Mucosa of gallbladder (tissue), 1 donor: Measurements from ENCODE around the gene PEAK3. TPM values are rescaled to one million over a fixed set of nuclear protein-coding genes. Genes with fewer than 3 reads are reported as not detected.

ENCODE experiments used
- DNase-seq: peaks from one replicate; pipeline ENCODE4 v3.0.0-alpha.2; 2020; ENCODE audit warnings: low spot score
- total RNA-seq: library from RNA; stranded (reverse); gene quantifications from one replicate; pipeline ENCODE4 v1.2.1, GENCODE V29; 2021
- donor health status: DM: no; HTN: no; CAD: no.

Gene PEAK3, protein sequence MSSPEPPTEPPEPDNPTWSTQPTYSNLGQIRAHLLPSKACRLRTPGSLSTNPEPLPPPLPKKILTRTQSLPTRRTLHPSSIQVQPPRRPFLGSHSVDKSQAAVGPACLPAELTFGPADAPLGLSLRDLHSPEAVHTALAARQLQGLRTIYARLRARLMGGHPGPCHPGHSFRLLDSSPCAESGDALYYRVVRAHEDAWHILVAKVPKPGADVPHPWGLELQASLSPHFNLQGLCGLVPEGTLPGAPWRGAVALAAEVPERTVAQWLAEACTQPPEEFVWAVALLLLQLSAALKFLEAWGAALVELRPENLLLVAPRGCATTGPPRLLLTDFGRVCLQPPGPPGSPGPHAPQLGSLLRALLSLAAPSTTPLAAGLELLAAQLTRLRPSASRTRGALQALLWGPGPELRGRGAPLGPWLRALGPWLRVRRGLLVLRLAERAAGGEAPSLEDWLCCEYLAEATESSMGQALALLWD
- total RNA-seq, result 1.0 TPM

DNA sequence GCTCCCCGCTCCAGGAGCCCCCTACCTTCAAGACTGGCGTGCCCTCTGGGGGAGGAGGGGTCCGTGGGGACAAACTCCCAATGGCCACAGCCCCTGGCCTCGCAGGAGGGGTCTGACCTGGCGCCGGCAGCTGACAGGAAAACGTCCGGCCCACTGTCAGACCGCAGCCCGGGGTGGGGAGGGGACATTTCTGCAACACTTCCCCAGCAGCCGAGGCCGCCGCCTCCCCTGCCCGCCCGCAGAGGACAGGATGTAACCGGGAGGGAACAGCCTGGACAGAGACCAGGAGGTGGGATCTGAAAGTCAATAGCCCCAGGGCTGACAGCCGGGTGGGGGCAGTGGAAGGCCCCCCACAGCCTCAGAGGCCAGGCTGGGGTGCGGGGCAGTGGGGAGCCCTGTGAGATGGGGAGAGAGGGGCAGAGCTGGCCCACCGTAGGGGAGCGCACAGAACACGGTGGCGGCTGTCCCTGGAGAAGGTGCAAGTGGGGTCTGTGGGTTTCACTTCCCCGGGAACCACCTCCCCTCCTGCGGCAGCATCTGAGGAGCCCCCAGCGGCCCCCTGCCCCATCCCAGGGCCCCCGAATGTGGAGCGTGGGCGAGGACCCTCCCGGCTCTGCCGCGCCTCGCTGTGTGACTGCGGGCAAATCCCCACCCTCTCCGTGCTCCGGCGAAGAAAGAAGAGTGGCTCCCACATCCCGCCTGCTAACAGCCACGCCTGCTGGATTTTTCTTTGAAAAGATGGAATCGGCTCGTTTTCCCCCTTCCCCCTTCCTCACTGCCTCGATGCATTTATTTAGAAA lies at the start of gene PEAK3:
Gene PEAK3 (minus strand): TSS at position 114 of the 800 bp plus-strand sequence. CDS start 1,244 bp downstream, outside the sequence.
- peak; percentile 66 for DNase-seq

DNA sequence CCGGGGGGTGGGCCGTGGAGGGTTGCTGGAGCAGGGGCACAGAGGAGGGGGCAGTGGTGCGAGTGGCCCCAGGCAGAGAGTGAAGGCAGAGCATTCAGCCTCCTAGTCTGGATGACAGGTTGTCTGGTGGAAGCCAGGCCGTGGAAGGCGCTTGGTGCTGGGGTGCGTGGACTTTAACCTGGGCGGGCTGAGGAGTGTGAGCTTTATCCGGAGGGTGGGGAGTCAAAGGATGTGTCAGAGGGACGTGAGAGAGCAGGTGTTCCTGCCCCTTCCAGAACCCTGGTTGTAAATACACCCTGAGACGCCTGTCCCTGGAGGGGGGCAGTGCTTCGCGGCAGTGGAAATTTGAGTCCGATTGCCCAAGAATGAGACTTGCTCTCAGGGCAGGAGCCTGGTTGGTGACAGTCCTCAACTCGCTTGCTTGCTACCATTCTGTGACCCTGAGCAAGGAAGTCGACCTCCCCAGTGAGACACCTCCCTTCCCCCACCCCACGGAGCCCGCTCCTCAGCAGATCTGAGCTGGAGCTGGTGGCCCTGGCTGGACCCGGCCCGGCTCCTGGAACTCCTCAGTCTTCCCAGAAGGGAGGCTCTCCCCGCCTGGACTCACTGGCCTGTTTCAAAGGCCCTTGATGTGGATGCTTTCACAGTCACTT lies 48.8 kb upstream of the PEAK3 start:
- peak; percentile 83 for DNase-seq

DNA sequence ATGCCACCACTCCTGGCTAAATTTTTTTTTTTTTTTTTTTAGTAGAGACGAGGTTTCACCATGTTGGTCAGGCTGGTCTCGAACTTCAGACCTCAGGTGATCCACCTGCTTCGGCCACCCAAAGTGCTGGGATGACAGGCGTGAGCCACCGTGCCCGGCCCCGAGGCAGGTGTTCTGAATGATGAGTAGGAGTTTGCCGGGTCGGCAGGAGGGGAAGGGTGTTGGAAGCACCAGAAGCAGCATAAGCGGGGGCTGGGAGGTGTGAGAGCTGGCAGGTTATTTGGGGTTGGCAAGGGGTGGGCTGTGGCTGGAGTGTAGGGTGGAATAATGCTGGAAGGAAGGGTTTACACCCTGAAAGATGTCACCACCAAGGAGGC lies 48.3 kb upstream of the PEAK3 start:
- no peak for DNase-seq

DNA sequence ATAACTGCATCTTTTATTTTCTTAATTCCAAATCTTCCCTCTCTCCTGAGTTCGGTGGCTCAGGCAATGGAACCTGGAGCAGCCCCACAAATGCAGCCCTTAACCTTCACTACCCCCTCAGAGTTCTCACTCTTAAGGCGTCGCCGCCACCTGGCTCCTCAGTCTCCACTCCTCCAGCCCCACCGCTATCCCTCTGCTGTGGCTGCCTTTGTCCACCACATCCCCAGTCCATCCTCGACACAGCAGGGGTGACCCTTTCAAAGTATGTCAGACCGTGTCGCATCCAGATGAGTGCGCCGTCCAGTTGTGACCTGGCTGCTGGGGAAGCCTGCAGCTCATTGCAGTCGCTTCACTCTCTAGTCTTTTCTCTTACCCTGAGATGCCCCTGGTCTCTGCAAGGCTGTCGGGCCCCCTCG lies 47.5 kb upstream of the PEAK3 start:
- no peak for DNase-seq

DNA sequence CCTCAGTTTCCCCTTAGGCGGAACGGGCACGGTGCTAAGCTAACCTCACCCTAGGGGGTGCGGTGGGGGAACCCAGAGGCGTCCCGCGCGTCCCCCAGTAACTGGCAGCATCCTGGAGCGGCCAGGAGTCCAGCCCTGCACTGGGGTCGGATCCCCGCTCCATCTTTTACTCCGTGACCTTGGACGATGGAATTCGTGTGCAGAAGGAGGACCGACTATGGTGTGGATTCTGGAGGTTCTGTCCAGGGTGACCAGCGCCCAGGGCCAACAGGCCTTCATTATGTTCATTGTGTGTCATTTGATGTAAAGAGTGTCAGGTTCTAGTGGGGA lies 47.1 kb upstream of the PEAK3 start:
- no peak for DNase-seq

DNA sequence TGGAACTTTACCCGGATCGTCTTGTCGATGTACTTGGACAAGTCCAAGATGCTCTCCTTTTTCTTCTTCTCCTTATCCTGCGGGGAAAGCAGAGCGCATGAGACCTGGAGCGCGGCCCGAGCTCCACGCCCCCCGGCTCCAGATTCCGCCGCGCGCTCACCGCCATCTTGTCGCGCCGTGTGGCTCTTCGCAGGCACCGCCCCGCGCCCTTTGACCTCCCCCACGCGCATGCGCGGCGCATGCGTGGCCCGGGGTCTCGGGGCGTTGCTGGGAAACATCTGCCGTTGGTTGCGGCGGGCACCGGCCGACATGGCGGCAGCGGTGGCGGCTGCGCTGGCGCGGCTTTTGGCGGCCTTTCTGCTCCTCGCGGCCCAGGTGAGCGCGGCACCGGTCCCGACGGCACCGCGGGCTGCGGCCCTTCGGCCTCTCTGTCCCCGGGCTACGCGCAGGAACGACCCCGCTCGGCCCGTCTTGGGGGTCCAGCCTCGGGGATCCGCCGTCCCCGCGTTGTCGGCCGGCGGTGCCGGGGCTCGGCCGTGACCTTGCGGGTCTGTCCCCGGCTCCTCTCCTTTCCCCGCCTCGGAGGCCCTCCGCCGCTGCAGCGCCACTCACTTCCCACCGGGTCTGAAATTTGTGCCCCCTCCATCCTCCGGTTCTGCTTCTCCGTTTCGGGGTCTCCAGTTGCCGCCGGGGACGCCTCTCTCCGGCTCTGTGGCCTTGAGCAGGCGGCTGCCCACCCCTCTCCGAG lies 46.6 kb upstream of the PEAK3 start, which contains the start of the genes LSM7 and SPPL2B:
Gene LSM7 (minus strand): TSS at position 186 of the 748 bp plus-strand sequence. CDS start 20 bp downstream, at position 166.
Gene SPPL2B (plus strand): TSS at position 284 of the 748 bp plus-strand sequence. CDS start 26 bp downstream, at position 310.
- peak; percentile 94 for DNase-seq

DNA sequence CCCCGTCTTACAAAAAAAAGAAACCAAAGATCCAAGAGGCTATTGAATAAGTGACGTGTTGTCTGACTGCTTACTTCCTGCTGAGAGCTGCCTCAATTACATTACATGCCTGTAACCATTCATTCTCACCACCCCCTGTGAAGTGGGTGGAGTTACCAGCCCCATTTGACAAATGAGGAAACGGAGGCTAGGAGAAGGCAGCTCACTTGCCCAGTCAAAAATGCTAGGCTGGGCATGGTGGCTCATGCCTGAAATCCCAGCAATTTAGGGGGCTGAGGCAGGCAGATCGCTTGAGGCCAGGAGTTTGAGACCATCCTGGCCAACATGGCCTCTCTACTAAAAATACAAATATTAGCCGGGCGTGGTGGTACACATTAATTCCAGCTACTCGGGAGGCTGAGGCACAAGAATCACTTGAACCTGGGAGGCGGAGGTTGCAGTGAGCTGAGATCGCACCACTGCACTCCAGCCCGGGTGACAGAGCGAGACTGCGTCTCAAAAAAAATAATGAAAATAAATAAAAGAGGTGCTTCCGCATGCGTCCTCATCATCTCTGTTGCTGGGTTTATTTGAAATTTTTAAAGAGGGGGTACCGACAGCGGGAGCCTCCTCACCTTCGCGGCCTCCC lies 45.9 kb upstream of the PEAK3 start:
- DNase-seq, result peak; percentile 35

DNA sequence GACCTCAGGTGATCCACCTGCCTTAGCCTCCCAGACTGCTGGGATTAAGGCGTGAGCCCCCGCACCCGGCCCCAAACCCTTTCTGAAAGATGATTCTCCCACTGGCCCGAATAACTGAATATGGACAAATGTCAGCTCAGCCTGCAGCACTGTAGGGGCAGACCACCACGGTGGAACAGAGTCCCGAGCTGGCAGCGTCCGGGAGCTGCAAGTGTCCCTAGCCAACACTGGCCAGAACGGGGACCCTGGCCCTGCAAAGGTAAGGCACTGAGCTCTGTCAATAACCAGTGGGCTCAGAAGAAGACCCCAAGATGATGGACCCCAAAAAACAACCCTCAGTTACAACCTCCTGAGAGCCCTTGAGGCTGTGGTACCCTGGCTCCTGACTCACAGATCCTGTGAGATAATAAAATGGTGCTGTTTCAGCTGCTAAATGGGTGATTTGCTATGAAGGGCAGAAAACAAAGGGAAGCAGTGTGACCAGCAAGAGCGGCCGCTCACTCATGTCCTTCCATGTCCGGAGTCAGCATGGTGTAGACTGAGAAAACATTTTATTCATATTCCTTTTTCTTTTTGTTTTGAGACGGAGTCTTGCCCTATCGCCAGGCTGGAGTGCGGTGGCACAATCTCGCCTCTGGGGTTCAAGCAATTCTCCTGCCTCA lies 44.9 kb upstream of the PEAK3 start:
- no peak for DNase-seq

DNA sequence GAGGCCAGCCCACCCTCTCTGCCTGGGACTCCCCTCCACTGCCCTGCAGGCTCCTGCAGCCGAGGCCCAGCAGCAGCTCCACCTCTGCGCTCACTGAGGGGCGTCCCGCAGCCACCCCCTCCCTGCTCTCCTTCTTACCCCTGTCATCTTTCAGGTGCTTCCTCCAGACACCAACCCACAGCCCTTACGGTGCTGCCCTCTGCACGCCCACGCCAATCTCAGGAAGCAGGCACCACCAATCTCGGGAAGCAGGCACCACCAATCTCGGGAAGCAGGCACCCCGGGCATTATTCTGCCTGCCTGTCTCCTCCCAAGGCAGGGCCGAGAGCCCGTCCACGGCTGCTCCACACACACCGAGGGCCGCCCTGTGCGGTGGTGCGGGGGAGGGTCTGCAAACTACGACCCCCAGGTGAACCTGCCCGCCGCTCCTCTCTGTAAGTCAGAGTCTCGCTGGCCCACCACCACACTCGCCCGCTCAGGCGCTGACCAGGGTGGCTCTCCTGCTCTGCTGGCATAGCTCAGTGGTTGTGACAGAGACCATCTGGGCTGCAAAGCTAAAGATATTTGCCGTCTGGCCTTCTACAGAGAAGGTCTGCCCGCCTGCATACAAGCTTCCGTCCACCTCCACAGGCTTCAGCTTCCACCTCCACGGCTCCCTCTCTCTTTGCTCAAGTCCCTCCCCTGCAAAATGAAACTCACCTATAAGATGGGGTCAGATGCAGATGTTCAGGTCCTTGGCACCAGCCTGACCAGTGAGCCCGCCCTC lies 43.5 kb upstream of the PEAK3 start:
- DNase-seq, result no peak

DNA sequence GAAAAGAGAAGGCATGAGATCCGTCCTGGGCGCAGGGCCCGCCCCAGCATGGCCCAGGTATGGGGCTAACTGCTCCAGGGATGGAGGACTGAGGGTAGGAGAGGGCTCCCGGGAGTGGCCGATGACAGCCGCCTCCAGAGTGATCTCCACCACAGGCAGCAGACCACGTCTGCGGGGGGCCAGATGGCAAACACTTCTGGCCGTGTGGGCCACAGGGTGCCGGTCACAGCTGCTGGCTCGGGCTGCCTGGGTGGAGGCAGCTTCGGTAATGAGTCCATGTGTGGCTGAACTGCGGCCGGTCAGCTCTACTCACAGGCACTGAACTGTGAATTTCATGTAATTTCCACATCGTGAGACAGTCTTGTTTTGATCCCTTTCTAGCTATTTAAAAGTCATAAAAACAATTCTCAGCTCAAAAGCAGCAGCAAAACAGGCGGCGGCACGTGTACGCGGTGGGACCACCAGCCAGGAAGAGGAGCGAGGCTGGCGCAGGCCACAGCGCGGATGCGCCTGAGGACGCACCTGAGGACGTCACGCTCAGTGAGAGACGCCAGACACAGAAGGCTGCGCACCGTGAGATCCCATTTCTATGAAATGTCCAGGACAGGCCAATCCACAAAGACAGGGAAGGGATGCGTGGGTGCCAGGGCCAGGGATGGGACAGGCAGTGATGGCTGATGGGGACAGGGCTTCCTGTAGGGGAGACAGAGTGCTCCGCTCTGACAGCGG lies 42.4 kb upstream of the PEAK3 start:
- DNase-seq, result no peak

DNA sequence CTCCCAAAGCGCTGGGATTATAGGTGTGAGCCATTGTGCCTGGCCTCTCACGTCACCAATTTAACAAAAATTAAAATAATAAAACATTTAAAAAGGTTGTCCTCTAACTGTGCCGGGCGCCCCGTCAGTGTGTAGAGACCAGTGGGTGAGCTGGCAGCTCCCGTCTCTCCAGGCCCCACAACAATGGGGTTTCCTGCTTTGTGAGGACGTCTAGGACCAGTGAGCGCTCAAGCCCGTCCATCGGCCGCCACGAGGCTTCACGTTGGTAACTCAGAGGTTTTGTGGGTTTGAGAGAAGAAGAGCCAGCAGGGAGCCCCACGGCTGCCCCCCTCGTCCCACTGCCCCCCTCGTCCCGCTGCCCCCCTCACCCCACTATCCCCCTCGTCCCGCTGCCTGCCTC lies 41.7 kb upstream of the PEAK3 start:
- no peak for DNase-seq

DNA sequence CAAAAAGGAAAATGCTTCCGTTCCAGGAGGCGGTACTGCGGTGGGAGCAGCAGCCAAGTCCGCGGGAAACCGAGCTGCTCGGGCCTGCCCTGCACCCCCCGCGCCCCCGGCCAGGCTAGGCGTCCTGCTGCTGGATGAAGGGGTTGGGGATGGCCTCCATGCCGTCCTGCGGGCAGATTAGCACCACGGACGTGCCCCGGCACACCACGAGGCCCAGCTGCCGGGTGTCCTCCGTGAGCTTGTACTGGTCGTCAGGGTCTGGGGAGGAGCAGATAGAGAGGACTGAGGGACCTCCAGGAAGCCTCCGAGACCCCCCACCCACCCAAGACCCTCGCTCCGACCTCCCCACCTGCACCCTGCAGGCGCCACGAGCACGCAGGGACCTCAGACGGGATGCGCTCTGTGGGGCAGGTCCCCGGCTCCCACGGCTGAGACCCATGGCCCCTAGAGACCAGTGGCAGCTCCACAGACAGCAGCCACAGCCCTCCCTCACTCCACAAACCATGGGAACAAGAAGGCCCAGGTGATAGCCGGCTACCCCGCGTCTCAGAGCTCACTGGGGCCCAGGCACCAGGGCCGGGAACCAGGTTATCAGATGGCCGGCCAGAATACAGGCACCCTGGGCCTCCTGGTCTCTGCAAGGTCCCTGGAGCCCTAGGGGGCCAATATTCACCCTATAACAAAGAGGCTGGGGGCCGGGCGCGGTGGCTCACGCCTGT lies 39.7 kb upstream of the PEAK3 start:
- DNase-seq, result no peak

DNA sequence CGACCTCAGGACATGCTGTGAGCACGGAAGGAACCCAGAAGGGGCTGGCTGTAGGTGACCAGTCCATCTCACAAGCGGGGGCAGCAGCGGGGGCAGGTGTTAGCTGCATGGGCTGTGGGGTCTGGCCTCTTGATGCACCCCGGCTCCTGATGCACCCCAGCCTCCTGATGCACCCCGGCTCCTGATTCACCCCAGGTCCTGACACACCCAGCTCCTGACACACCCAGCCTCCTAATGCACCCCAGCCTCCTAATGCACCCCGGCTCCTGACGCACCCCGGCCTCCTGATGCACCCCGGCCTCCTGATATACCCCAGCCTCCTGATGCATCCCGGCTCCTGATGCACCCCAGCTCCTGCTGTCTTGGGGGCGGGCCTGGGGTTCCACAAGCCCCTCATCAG lies 39.0 kb upstream of the PEAK3 start:
- DNase-seq, result no peak

DNA sequence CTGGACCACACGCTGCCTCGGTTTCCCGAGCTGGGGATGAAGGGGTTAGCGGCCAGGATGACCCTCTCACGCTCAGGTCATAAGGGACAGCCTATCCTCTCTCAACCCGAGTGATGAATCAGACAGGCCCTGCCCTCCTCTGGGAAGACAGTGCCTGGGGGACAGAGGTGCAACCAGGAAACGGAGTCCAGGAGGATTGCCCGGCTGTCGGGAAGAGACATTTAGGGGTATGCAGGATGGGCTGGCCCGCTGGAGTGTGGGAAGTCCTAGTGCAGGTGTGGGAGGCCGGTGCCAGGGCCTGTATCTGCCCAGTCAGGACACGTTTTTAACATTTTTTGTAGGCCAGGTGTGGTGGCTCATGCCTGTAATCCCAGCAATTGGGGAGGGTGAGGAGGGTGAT lies 38.1 kb upstream of the PEAK3 start:
- no peak for DNase-seq

DNA sequence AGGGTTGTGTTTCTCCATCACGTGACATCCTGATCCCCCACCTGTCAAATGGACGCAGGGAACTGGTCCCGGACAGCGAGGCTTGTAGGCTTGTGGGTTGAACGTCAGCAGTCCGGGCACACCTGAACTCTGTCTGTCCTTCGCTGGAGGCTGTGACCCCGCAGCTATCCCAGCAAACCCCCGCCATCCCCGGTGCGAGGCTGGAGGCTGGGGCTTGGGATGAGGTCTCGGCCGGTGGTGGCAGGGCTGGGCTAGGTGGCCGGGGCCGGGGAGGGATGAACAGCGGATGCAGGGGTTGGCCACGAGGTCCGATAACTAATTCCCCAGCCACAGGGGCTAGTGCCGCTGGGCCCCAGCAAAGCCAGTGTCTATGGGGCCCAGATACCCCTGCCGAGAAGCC lies 37.6 kb upstream of the PEAK3 start:
- DNase-seq, result no peak

DNA sequence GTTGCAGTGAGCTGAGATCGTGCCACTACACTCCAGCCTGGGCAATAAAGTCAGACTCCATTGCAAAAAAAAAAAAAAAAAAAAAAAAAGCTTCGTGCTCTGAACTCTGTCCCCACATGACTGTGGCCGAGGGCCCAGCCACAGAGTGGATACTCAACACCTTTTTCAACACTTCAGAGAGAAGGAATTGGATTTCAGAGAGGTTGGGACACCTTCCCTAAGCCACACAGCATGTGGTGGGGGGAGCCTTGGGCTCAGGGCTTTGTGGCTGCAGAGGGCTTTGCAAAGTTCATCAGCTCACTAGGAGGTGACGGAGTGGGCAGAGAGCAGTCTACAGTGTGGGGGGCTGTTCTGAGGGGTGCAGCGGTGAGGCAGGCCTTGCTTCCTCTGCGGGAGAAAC lies 36.9 kb upstream of the PEAK3 start:
- DNase-seq, result no peak

DNA sequence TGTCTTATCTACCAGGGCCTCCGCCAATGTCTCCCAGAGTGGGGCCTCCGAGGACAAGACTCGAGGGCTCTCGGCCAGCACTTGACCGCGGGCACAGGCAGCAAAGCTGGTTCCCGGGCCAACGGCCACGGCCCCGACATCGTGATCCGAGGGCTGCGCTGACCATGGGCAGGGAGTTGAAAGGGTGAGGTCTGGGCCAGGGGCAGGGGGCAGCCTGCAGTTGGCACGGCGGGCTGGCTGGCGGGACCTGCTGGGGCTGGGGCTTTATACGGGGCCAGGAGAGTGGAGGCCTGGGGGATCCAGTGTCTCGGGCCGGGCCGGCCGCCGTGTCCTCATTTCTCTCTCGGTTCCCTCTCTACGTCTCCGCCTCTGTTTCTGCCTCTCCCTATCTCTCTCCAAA lies 35.8 kb upstream of the PEAK3 start:
- no peak for DNase-seq

DNA sequence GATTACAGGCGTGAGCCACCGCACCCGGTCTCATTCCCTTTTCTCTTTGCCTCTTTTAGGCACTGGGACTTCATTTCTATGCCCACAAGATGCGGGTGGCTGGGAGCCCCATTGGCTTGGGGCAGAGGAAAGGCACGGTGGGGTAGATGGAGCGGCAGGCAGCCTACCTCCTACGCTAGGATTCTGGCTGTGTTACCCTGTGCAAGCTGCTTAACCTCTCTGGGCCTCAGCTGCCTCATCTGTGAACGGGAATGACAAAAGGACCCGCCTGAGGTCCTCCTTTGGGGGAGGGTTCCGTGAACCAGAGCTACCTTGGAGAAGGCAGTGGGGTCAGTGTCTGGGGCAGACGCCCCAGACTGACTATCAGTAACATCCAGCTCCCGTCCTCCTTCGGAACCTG lies 35.3 kb upstream of the PEAK3 start:
- DNase-seq, result no peak
